Measurements from ENCODE around the gene RIOK1. TPM values are rescaled to one million over a fixed set of nuclear protein-coding genes. Genes with fewer than 3 reads are reported as not detected.
A peak's percentile ranks its signal among the peaks of the same experiment; 100 is the strongest.

The RIOK1 gene
- total RNA-seq, 1 experiment from 2014 or later: 39.0 TPM

DNA sequence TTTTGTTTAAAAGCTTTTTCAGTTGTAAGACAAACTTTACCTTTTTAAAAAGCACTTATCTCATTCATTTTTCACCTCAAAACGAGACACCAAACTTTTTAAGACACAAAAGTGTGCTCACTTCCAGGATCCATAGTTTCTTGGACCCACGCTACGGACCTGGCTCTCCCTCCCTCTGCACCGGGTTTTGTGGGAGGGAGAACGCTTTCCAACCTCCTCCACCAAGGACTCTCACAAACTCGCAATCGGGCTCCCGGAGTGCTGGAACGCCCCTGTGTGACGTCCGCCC lies 502 bp upstream of the RIOK1 start:
- peaks cover 44% of the 10 kb centered on the region for H3K79me2 ChIP-seq (ENCODE audit: insufficient read depth, low read length)
- peaks cover 2 to 17% of the 10 kb centered on the region in 2 experiments; a peak in 2 of 4 replicates for H3K36me3 ChIP-seq (ENCODE audit: control insufficient read depth in 1 of 2, insufficient read depth in 2 of 2, low read length in 2 of 2)
- no peaks in the 10 kb centered on the region for H4K20me1 ChIP-seq (ENCODE audit: insufficient read depth)
- peak overlapping the region; percentile 84 for H3K27ac ChIP-seq (ENCODE audit: low read depth, low read length)
- peak overlapping the region; percentile 91 for H3K4me2 ChIP-seq (ENCODE audit: low read length)
- peak overlapping the region; percentile 58 for H2AFZ ChIP-seq (ENCODE audit: low read depth, low read length, poor library complexity, severe bottlenecking)
- H3K9me2 ChIP-seq (ENCODE audit: insufficient read depth): no peaks in the 10 kb centered on the region
- no peak for TF ChIP-seq MAX (IDR thresholded peaks at IDR 0.05)
- no peak for TF ChIP-seq FOSL1 (IDR thresholded peaks at IDR 0.05; ENCODE audit: low read depth)
- no peak for TF ChIP-seq ZBTB33 (IDR thresholded peaks at IDR 0.05; ENCODE audit: extremely low read depth, insufficient replicate concordance, low read length)
- no peak for TF ChIP-seq TCF7L2 (IDR thresholded peaks at IDR 0.05; ENCODE audit: borderline replicate concordance, extremely low read depth, insufficient read depth, insufficient read length)
- no peak for TF ChIP-seq JUND (IDR thresholded peaks at IDR 0.05)
- TF ChIP-seq EZH2 (IDR thresholded peaks at IDR 0.05): no peak
- no peak for TF ChIP-seq EZH2phosphoT487 (IDR thresholded peaks at IDR 0.05; ENCODE audit: borderline replicate concordance)
- no peak for TF ChIP-seq EGR1 (IDR thresholded peaks at IDR 0.05; ENCODE audit: low read depth)
- no peak for TF ChIP-seq RAD21 (IDR thresholded peaks at IDR 0.05; ENCODE audit: low read depth)
- no peak for TF ChIP-seq CTCF (IDR thresholded peaks at IDR 0.05 in 2 of 3, conservative IDR thresholded peaks at IDR 0.05 in 1 of 3; ENCODE audit: borderline replicate concordance in 1 of 3, insufficient read depth in 1 of 3, low read depth in 2 of 3, low read length in 2 of 3)
- no peak for TF ChIP-seq ZNF274 (IDR thresholded peaks at IDR 0.05; ENCODE audit: low read depth, low read length)
- no peak for TF ChIP-seq POLR2A (IDR thresholded peaks at IDR 0.05; ENCODE audit: borderline replicate concordance, extremely low read depth, insufficient read depth, insufficient read length)
- no peak for TF ChIP-seq SP1 (IDR thresholded peaks at IDR 0.05; ENCODE audit: low read depth)
- TF ChIP-seq SIN3A (IDR thresholded peaks at IDR 0.05; ENCODE audit: low read depth): no peak
- no peak for TF ChIP-seq REST (IDR thresholded peaks at IDR 0.05; ENCODE audit: low read depth)
- TF ChIP-seq ELF1 (IDR thresholded peaks at IDR 0.05; ENCODE audit: borderline replicate concordance, low read depth): no peak
- TF ChIP-seq POLR2AphosphoS5 (IDR thresholded peaks at IDR 0.05; ENCODE audit: low read depth, low read length): no peak
- no peak for TF ChIP-seq ATF3 (IDR thresholded peaks at IDR 0.05)
- no peak for TF ChIP-seq YY1 (IDR thresholded peaks at IDR 0.05; ENCODE audit: extremely low read depth, insufficient replicate concordance, low read depth, low read length)
- no peak for TF ChIP-seq CEBPB (IDR thresholded peaks at IDR 0.05; ENCODE audit: low read depth)
- peaks cover 5 to 21% of the 10 kb centered on the region in 2 experiments; a peak in 3 of 4 replicates for H3K4me1 ChIP-seq (ENCODE audit: control insufficient read depth in 1 of 2, insufficient read depth in 2 of 2, low read length in 2 of 2)
- H3K9ac ChIP-seq (ENCODE audit: low read length): peak overlapping the region; percentile 83
- ATAC-seq: no peak
- H3K27me3 ChIP-seq (ENCODE audit: insufficient read depth, low read length): no peaks in the 10 kb centered on the region
- DNase-seq (ENCODE audit: low read depth, low spot score): no peak
- TSS peak; percentile 79 for BruUV-seq (replicated peaks)
- intact Hi-C loops (cut with micrococcal nuclease): loop anchor here (1.0 kb wide), 1 partner anchor 77 kb away; no protein-coding TSS in a partner anchor
- ChIA-PET POLR2A (interaction anchor here (0.6 to 1.3 kb wide), 4 partner anchors 74 to 528 kb away, joined by 3 read pairs; partner anchors contain the start of gene SNRNP48), RAD21 (ENCODE audit: low non-redundant PET in 1 of 2, low total read pairs in 2 of 2, uncharacterized antibody in 2 of 2, unreplicated experiment in 2 of 2) (interaction anchor here in 1 of 2 experiments (0.6 kb wide), 1 partner anchor 17 kb away, joined by 3 read pairs; no protein-coding TSS in a partner anchor), CTCF (no interaction called here)
- H3K9me3 ChIP-seq (ENCODE audit: control insufficient read depth in 1 of 2, insufficient read depth in 1 of 2, low read depth in 1 of 2, low read length in 2 of 2): no peaks in the 10 kb centered on the region
- peak overlapping the region; percentile 91 to 96 for H3K4me3 ChIP-seq (replicated peaks in 1 of 2; ENCODE audit: low read depth in 1 of 2, low read length in 2 of 2)
